ENCODE data around the gene DAZAP1.

DNA sequence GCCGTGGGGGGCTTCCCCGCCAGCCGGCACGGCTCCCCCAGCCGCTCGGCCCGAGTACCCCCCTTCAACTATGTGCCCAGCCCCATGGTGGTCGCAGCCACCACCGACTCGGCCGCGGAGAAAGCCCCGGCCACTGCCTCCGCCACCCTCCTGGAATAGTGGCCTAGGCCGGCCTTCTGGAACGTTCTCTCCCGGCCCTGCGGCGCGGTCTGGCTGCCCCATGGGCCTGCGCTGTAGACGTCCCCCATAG, 62.6 kb downstream of the DAZAP1 start:
- TF ChIP-seq SP1 (CRISPR knock-in tag; conservative IDR thresholded peaks at IDR 0.05) (no peak), GRHL2 (CRISPR knock-in tag; IDR thresholded peaks at IDR 0.05; ENCODE audit: insufficient replicate concordance, severe bottlenecking) (no peak), TEAD1 (CRISPR knock-in tag; IDR thresholded peaks at IDR 0.05) (no peak), ETV6 (CRISPR knock-in tag; IDR thresholded peaks at IDR 0.05) (no peak)
- TF ChIP-seq, protein P1, sequence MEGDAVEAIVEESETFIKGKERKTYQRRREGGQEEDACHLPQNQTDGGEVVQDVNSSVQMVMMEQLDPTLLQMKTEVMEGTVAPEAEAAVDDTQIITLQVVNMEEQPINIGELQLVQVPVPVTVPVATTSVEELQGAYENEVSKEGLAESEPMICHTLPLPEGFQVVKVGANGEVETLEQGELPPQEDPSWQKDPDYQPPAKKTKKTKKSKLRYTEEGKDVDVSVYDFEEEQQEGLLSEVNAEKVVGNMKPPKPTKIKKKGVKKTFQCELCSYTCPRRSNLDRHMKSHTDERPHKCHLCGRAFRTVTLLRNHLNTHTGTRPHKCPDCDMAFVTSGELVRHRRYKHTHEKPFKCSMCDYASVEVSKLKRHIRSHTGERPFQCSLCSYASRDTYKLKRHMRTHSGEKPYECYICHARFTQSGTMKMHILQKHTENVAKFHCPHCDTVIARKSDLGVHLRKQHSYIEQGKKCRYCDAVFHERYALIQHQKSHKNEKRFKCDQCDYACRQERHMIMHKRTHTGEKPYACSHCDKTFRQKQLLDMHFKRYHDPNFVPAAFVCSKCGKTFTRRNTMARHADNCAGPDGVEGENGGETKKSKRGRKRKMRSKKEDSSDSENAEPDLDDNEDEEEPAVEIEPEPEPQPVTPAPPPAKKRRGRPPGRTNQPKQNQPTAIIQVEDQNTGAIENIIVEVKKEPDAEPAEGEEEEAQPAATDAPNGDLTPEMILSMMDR (IDR thresholded peaks at IDR 0.05): no peak
- TF ChIP-seq, protein P2, sequence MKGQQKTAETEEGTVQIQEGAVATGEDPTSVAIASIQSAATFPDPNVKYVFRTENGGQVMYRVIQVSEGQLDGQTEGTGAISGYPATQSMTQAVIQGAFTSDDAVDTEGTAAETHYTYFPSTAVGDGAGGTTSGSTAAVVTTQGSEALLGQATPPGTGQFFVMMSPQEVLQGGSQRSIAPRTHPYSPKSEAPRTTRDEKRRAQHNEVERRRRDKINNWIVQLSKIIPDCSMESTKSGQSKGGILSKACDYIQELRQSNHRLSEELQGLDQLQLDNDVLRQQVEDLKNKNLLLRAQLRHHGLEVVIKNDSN (CRISPR knock-in tag; IDR thresholded peaks at IDR 0.05): no peak
- TF ChIP-seq, protein P3, sequence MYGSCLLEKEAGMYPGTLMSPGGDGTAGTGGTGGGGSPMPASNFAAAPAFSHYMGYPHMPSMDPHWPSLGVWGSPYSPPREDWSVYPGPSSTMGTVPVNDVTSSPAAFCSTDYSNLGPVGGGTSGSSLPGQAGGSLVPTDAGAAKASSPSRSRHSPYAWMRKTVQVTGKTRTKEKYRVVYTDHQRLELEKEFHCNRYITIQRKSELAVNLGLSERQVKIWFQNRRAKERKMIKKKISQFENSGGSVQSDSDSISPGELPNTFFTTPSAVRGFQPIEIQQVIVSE (CRISPR knock-in tag; IDR thresholded peaks at IDR 0.05; ENCODE audit: borderline replicate concordance): no peak
- TF ChIP-seq, protein P4, sequence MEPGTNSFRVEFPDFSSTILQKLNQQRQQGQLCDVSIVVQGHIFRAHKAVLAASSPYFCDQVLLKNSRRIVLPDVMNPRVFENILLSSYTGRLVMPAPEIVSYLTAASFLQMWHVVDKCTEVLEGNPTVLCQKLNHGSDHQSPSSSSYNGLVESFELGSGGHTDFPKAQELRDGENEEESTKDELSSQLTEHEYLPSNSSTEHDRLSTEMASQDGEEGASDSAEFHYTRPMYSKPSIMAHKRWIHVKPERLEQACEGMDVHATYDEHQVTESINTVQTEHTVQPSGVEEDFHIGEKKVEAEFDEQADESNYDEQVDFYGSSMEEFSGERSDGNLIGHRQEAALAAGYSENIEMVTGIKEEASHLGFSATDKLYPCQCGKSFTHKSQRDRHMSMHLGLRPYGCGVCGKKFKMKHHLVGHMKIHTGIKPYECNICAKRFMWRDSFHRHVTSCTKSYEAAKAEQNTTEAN (CRISPR knock-in tag; IDR thresholded peaks at IDR 0.05): no peak
- TF ChIP-seq, protein P5, sequence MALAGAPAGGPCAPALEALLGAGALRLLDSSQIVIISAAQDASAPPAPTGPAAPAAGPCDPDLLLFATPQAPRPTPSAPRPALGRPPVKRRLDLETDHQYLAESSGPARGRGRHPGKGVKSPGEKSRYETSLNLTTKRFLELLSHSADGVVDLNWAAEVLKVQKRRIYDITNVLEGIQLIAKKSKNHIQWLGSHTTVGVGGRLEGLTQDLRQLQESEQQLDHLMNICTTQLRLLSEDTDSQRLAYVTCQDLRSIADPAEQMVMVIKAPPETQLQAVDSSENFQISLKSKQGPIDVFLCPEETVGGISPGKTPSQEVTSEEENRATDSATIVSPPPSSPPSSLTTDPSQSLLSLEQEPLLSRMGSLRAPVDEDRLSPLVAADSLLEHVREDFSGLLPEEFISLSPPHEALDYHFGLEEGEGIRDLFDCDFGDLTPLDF (CRISPR knock-in tag; IDR thresholded peaks at IDR 0.05): no peak
